Activated T-cell treated with anti-CD3 and anti-CD28 coated beads, Interleukin-2, amount 50 U/mL, for 48 hours (primary cell): Measurements from ENCODE around the gene TBC1D22A.

Source experiments
- DNase-seq, 2 experiments: peaks; one replicate each; pipeline ENCODE4 v3.0.0-alpha.2; 2020

Gene TBC1D22A

GRCh38 chr22:46962406-46962805, 200.0 kb downstream of the TBC1D22A start:
- no peak for DNase-seq

GRCh38 chr22:46963672-46964545, 201.5 kb downstream of the TBC1D22A start:
- DNase-seq = no peak

- DNase-seq = no peak
These were observed 202.5 kb downstream of the TBC1D22A start for GRCh38 chr22:46964773-46965550.

DNA sequence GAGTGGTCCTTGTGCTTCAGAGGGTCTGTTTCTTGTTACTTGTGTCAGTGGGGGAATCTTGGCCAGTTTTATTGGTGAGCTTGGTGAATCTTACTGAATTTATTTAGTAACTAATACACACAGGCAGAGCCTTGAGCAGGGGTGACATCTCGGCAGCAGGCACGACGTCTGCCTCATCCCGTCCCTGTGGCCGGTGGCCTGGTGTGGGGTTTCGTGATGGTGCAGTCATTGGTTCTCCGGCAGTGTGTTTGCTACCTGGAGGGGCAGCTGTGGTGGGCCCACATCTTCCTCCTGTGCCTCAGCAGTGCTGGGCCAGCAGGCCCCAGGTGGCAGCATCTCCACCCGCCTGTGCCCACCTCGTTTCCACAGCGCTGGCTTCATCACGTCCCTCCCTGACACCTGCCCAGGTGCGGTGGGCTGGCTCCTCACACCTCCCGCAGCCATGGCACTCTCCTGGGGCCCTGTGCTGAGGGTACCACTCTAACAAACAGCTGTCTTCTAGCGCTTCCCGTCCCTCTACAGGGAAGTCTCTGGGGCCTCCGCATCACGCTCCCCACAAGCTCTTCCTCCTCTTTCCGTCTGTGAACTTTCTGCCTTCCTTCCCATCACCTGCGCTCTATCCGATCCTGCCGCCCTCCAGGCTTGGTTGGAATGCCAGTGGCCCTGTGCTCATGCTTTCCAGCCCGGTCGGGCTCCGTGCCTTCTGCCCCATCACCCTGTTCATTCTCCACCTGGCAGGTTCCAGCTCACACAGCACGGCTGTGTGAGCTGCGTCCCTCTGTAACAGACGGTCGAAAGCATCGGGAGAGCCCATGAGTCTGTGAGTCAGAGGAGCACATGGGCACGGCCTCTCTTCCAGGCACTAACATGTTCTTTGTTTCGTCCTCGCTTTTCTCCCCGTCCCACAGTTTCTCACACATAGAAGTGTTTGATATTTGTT, 203.4 kb downstream of the TBC1D22A start:
- no peak for DNase-seq

- no peak for DNase-seq
These were observed 204.0 kb downstream of the TBC1D22A start for GRCh38 chr22:46966495-46966845.

DNA sequence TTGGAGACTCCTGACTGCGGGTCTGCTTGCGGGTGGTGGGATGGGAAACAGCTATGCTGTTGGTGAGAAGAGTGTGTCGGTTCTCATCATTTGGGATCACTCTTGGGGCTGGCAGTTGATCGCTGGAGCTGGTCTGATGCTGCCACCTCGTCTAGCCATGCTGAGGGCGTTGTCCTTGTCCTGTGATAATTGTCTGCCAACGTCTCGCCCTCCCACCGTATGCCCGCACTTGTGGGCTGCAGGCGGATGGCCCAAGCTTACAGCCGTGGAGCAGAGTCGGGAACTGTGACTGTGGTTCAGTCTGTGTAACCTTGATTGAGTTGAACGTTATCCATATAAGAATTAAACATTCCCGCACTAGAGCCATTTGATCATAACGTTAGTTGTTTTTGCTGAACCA, 204.4 kb downstream of the TBC1D22A start:
- DNase-seq = no peak

GRCh38 chr22:46967445-46968358, 205.3 kb downstream of the TBC1D22A start:
- DNase-seq = no peak

GRCh38 chr22:46968359-46968740, 205.9 kb downstream of the TBC1D22A start:
- DNase-seq = no peak

DNA sequence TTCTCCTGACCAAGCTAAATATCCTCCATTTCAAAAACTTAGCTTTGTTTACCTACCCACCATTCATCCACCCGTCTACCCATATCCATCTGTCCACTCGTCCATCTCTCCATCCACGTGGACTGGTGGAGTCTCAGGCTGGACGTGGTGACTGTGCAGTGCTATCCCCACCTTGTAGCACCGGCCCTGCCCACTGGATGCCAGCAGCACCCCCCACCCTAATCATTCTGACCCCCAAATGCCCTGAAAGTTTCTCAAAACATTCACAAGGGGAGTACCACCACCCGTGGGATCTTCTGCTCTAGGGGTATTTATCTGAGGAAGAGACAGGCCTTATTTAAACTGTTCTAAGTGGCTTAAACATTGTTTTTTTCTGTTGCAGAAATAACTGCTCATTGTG, 206.4 kb downstream of the TBC1D22A start:
- no peak for DNase-seq

DNA sequence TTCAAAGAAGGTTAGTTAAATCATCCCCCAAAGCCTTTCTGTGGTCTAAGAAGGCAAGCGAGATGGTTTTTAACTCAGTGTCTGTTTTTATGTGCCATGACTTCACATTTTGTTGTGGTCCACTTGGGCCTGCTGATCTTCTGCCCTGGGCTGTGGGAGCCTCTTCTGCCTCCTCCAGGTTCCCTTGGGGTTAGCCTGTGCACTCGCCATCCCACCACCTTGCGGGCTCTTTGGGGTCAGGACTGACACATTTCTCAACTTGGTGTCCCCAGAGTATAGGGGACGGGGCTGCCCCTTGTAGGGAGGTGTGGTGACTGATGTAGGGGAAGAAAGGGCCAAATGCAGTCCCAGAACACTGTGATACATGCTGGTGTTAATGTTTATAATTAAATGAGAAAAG, 207.0 kb downstream of the TBC1D22A start:
- DNase-seq = peak; percentile 78

GRCh38 chr22:46969961-46970360, 207.5 kb downstream of the TBC1D22A start:
- peak in 1 of 2 experiments; percentile 32 for DNase-seq

GRCh38 chr22:46970411-46971098, 208.1 kb downstream of the TBC1D22A start:
- DNase-seq = no peak

- no peak for DNase-seq
These were observed 208.8 kb downstream of the TBC1D22A start for GRCh38 chr22:46971099-46971763.

DNA sequence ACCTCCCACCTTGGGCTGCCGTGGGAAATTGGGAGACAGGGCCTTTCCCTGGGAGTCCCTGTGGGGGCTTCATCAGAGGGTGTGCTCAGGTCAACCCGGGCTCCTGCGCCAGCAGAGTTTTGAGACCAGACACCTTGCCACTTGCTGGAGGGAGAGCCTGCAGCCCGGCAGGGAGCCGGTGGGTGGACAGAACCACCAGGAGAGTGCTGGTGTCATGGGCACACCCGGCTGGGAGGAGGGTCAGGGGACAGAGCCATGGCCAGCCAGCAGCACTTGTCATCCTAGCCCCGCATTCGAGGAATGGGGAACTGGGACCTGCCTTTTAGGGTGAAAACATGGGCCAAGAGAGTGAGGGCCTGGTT, 209.3 kb downstream of the TBC1D22A start:
- DNase-seq = no peak

GRCh38 chr22:46972256-46972655, 209.8 kb downstream of the TBC1D22A start:
- no peak for DNase-seq

- DNase-seq = no peak
These were observed 210.7 kb downstream of the TBC1D22A start for GRCh38 chr22:46972901-46973831.

- DNase-seq = no peak
These were observed 211.6 kb downstream of the TBC1D22A start for GRCh38 chr22:46974077-46974476.

- no peak for DNase-seq
These were observed 212.5 kb downstream of the TBC1D22A start for GRCh38 chr22:46974631-46975585.
